NCI-H146 treated with DMSO at 0.1 percent for 48 hours (cell line): Measurements from ENCODE around the gene SH3RF1.
"Not testable (repeated sequence)": the region's sequence is repeated elsewhere in the genome, so short reads cannot be mapped to it uniquely, and the experiment has no call there.

Experiments
- DNase-seq: peaks from one replicate; lab custom pipeline; 2025; ENCODE audit not compliant: unreplicated experiment; lab: John Stamatoyannopoulos, UW

The SH3RF1 gene

GRCh38 chr4:169202145-169202699 is 68.5 kb downstream of the SH3RF1 start:
- DNase-seq = no peak

- DNase-seq = no peak
These were observed 69.3 kb downstream of the SH3RF1 start for GRCh38 chr4:169201222-169202144.

GRCh38 chr4:169200361-169201030 is 70.3 kb downstream of the SH3RF1 start:
- no peak for DNase-seq

- no peak for DNase-seq
These were observed 71.6 kb downstream of the SH3RF1 start for GRCh38 chr4:169199184-169199583.

GRCh38 chr4:169198167-169198566 is 72.6 kb downstream of the SH3RF1 start:
- no peak for DNase-seq

DNA sequence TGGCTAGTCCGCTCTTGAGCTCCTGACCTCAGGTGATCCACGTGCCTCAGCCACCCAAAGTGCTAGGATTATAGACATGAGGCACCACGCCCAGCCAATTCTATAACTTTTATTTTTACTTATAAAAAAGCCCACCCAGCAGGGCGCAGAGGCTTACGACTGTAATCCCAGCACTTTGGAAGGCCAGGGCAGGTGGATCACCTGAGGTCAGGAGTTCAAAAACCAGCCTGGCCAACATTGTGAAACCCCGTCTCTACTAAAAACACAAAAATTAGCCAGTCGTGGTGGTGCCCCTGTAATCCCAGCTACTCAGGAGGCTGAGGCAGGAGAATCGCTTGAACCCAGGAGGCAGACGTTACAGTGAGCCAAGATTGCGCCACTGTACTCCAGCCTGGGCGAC is 73.5 kb downstream of the SH3RF1 start:
- DNase-seq = not testable (repeated sequence)

DNA sequence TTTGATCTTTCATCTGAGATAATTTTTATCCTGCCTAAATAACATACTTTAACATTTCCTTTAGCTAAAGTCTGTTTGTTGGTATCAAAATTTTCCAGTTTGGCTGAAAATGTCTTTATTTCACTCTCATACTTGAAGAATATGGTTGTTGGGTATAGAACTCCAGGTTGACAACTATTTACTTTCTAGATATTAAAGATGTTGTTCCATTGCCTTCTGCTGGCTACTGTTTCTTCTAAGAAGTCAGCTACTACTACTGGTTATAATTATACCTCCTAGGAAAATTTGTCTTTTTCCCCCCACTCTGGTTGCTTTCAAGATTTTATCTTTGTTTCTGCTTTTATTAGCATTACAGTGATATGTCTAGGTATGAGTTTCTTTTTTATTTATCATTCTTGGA is 75.7 kb downstream of the SH3RF1 start:
- DNase-seq = no peak

DNA sequence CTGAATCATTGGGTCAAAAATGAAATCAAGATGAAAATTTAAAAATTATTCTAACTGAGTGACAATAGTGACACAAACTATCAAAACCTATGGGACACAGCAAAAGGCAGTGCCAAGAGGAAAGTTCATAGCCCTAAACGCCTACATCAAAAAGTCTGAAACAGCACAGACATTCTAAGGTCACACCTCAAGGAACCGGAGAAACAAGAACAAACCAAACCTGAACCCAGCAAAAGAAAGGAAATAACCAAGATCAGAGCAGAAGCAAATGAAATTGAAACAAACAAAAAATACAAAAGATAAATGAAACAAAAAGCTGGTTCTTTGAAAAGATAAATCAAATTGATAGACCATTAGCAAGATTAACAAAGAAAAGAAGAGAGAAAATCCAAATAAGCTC is 80.8 kb downstream of the SH3RF1 start:
- not testable (repeated sequence) for DNase-seq

DNA sequence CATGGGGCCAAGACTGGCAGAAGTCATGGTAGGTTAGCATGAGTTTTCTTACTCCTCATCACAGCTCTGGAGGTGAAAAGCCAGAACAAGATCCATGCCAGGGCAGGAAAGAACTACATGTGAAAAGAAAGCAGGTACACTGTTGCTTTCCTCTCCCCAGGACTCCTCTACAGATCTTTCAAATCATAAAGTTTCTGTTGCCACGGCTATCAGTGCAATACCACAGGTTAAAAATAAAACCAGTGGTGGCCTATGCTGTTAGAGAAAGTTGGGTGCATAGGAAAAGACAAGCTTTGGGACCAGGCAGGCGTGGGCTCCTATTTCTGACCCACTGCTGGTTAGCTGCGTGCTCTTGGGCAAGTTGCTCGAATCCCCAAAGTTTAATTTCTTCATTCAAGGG is 81.4 kb downstream of the SH3RF1 start:
- DNase-seq = no peak

- DNase-seq = no peak
These were observed 82.6 kb downstream of the SH3RF1 start for GRCh38 chr4:169188204-169188603.

GRCh38 chr4:169185133-169185956 is 85.4 kb downstream of the SH3RF1 start:
- no peak for DNase-seq

DNA sequence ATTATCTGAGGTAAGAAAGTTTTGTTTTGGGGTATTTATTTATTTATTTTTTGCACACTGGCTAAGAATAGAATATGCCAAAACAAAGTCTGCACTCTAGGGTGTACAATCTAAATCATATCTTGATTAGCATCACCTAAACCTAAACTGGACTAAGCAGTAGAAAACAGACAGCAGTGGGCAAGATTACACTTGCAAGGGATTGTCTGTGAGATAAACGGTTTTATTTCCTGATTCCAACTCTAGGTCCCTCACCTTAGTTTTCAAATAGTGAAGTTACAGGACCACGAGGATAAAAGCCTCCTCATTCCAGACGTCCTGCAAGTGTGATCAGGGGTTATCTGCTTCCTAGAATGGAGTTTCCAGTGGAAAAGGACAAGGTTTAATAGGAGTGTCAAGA is 86.1 kb downstream of the SH3RF1 start:
- no peak for DNase-seq

DNA sequence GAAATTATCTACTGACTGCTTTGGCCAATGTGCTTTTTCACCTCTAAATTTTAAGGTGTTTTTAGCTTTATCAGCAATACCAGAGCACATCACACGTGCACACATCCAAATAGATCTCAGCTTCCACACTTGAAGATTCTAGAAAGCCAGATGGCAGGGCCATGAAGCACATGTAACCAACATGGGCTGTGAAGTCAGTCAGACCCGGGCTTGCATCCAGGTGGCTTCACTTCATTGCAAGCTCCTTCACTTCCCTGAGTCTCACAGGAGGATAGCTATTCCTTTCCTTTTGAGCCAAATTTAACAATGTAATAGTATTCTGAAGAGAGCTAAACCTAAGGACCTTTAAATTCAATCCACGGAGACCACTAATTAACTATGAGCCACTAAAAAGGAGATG is 86.5 kb downstream of the SH3RF1 start:
- no peak for DNase-seq

- DNase-seq = no peak
These were observed 87.2 kb downstream of the SH3RF1 start for GRCh38 chr4:169183581-169183980.

- no peak for DNase-seq
These were observed 90.9 kb downstream of the SH3RF1 start for GRCh38 chr4:169179609-169180521.

- DNase-seq = not testable (repeated sequence)
These were observed 92.7 kb downstream of the SH3RF1 start for GRCh38 chr4:169178092-169178491.

- no peak for DNase-seq
These were observed 95.3 kb downstream of the SH3RF1 start for GRCh38 chr4:169175476-169175875.

DNA sequence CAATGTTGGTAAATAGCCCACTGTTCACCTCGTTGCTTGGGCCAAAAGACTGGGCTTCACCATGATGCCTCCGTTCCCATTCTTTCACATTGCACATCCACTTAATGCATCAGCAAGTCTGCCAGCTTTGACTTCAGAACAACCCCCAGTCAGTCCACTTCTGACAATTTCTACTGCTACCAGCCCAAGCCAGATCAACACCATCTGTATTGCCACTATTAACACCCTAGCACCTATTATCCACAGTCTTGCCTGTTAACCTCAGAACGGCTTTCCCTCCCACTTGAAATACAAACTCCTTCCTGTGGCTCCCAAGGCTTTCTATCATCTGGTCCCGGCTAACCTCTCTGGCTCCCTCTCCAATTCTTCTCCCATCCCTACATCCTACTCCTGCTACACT is 95.7 kb downstream of the SH3RF1 start:
- DNase-seq = no peak

GRCh38 chr4:169174247-169174646 is 96.5 kb downstream of the SH3RF1 start:
- DNase-seq = no peak
